Large intestine (tissue), 1 donor: ENCODE results near the gene FMC1. TPM values are rescaled to one million over a fixed set of nuclear protein-coding genes. Genes with fewer than 3 reads are reported as not detected.

Source experiments
- polyA plus RNA-seq: library from polyadenylated mRNA; unstranded; fragments of 120-200 nt; gene quantifications from one replicate; pipeline ENCODE4 v1.2.1, GENCODE V29; 2013

Gene FMC1
- polyA plus RNA-seq, 1 donor: 19.0 TPM

Other genes with a start within 250 kb of the FMC1 start
- 20.0 TPM for gene ZC3HAV1, start 231.6 kb upstream of the FMC1 start, polyA plus RNA-seq
- gene UBN2, start 110.1 kb upstream of the FMC1 start, polyA plus RNA-seq: 14.2 TPM
- 101 TPM for gene LUC7L2, start 18.6 kb downstream of the FMC1 start, polyA plus RNA-seq
- gene KLRG2, start 142.3 kb downstream of the FMC1 start, polyA plus RNA-seq: 0.03 TPM
- 1.5 TPM for gene CLEC2L, start 182.3 kb downstream of the FMC1 start, polyA plus RNA-seq